Peyer's patch (tissue), 4 donors: ENCODE data around the gene OBSL1. TPM values are rescaled to one million over a fixed set of nuclear protein-coding genes. Genes with fewer than 3 reads are reported as not detected.

Source experiments
- DNase-seq, 3 donors: peaks; one replicate each; pipeline ENCODE4 v3.0.0-alpha.2; 2017 to 2019
- H3K27ac ChIP-seq, 4 donors: fragments of 200-600 bp; sonication (generic); one replicate each; pipeline ENCODE4 v1.5.1; 2016 to 2019
- H3K27me3 ChIP-seq, 2 donors: fragments of 200-600 bp; sonication (generic); one replicate each; pipeline ENCODE4 v1.5.1; 2019
- H3K36me3 ChIP-seq, 3 donors: fragments of 200-600 bp; sonication (generic); one replicate each; pipeline ENCODE4 v1.5.1; 2016 to 2019
- H3K4me1 ChIP-seq, 4 donors: fragments of 200-600 bp; sonication (generic); one replicate each; pipeline ENCODE4 v1.5.1; 2016 to 2019
- H3K4me3 ChIP-seq, 4 donors: fragments of 200-600 bp; sonication (generic); 1 replicate in 3 of 4; 2 replicates in 1 of 4; pipeline ENCODE4 v1.5.1; 2016 to 2019; ENCODE audit warnings: mild to moderate bottlenecking in 1 of 4
- H3K9me3 ChIP-seq, 4 donors: fragments of 200-600 bp; sonication (generic); one replicate each; pipeline ENCODE4 v1.5.1; 2016 to 2019; ENCODE audit warnings: mild to moderate bottlenecking in 1 of 4
- CTCF ChIP-seq, 6 experiments: fragments of 450-650 bp in 4 of 6; fragments of 200-600 bp in 2 of 6; sonication (generic) in 1 of 6; IDR thresholded peaks; one replicate each; pipeline ENCODE4 v1.5.1; 2017 to 2019; ENCODE audit warnings: antibody characterized with exemption in 6 of 6, mild to moderate bottlenecking in 3 of 6, moderate library complexity in 1 of 6
- POLR2A ChIP-seq, 2 donors: fragments of 450-650 bp; IDR thresholded peaks; one replicate each; pipeline ENCODE4 v1.5.1; 2017; ENCODE audit warnings: antibody characterized with exemption in 2 of 2, mild to moderate bottlenecking in 2 of 2, moderate library complexity in 2 of 2
- total RNA-seq, 4 donors: library from RNA; depleted of rRNA; stranded (reverse); fragments of >200 nt; gene quantifications; one replicate each; pipeline ENCODE4 v1.1.0, GENCODE V29; 2016

OBSL1 gene
- total RNA-seq, 4 donors from 2014 or later = 7.5 to 43.7 (median 21.2) TPM

DNA sequence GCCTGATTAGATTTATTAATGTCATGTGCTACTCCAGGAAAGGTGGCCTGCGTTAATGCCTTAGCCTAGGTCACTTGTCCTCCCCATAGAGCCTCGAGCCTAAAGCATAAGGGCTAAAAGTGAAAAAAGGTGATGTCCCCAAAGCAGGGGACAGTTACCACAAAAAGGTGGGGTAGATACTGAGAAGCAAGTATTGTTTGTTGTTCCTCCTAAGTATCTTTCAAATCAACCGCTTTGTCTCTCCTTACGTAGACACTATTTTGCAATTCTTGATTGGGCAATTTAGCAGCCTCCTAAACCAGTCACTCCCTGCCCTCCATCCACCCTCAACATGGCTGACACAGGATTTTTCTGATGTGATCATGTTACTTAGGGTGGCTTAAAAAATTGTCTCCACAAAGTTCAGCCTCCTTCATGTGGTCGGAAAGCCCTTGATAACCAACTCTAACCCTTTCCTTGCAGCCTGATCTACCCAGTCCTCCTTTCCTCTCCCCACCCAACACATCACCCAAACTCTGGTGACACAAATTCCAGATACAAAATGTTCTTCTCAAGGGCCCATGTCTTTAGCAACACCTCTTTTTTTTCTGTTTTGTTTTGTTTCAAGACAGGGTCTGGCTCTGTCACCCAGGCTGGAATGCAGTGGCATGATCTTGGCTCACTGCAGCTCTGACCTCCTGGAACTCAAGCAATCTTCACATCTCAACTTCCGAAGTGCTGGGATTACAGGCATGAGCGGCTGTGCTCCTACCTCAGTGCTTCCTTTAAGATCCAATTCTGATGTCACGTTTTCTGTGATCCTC lies 7.7 kb upstream of the OBSL1 start:
- H3K27ac ChIP-seq = no peak overlapping the region
- TF ChIP-seq POLR2A (IDR thresholded peaks at IDR 0.05) = no peak
- no peak for TF ChIP-seq CTCF (IDR thresholded peaks at IDR 0.05)
- no peaks in the 10 kb centered on the region for H3K27me3 ChIP-seq
- no peaks in the 10 kb centered on the region for H3K36me3 ChIP-seq
- DNase-seq = no peak
- H3K4me1 ChIP-seq = no peaks in the 10 kb centered on the region
- no peak overlapping the region for H3K4me3 ChIP-seq
- H3K9me3 ChIP-seq = no peaks in the 10 kb centered on the region

- no peak overlapping the region for H3K4me3 ChIP-seq
- H3K36me3 ChIP-seq = no peaks in the 10 kb centered on the region
- H3K9me3 ChIP-seq = no peaks in the 10 kb centered on the region
- H3K4me1 ChIP-seq = no peaks in the 10 kb centered on the region
- TF ChIP-seq POLR2A (IDR thresholded peaks at IDR 0.05) (no peak), CTCF (IDR thresholded peaks at IDR 0.05) (no peak)
- no peak overlapping the region for H3K27ac ChIP-seq
- peaks cover 0 to 4% of the 10 kb centered on the region in 2 donors for H3K27me3 ChIP-seq
- DNase-seq = no peak
Observed at GRCh38 chr2:219576505-219577388, 5.4 kb upstream of the OBSL1 start.

GRCh38 chr2:219575566-219576504 lies 4.5 kb upstream of the OBSL1 start:
- H3K27me3 ChIP-seq = peaks cover 0 to 4% of the 10 kb centered on the region in 2 donors
- H3K9me3 ChIP-seq = no peaks in the 10 kb centered on the region
- H3K27ac ChIP-seq = no peak overlapping the region
- DNase-seq = no peak
- no peaks in the 10 kb centered on the region for H3K36me3 ChIP-seq
- peaks cover 0 to 3% (median 0%) of the 10 kb centered on the region in 4 donors for H3K4me1 ChIP-seq
- TF ChIP-seq POLR2A (IDR thresholded peaks at IDR 0.05) = no peak
- no peak for TF ChIP-seq CTCF (IDR thresholded peaks at IDR 0.05)
- no peak overlapping the region for H3K4me3 ChIP-seq

DNA sequence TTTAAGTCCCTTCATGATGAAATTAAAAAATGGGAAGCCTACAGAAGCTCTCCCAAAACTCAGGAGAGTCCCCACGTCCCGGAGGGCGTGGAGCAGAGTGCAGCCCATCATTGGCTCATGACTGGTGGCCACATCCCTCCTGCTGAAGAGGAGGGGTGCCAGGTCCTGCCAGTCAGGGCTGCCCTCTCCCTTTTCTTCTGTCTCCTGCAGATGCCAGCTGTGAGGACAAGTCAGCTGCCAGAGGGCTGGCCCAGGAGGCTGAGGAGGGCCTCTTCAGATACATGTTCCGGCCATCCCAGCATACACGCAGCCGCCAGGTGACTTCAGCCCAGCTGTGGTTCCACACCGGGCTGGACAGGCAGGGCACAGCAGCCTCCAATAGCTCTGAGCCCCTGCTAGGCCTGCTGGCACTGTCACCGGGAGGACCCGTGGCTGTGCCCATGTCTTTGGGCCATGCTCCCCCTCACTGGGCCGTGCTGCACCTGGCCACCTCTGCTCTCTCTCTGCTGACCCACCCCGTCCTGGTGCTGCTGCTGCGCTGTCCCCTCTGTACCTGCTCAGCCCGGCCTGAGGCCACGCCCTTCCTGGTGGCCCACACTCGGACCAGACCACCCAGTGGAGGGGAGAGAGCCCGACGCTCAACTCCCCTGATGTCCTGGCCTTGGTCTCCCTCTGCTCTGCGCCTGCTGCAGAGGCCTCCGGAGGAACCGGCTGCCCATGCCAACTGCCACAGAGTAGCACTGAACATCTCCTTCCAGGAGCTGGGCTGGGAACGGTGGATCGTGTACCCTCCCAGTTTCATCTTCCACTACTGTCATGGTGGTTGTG lies 3.4 kb upstream of the OBSL1 start:
- Histone ChIP-seq H3K27me3 (peaks cover 0 to 4% of the 10 kb centered on the region in 2 donors), H3K36me3 (no peaks in the 10 kb centered on the region), H3K4me3 (no peak overlapping the region), H3K27ac (no peak overlapping the region), H3K9me3 (no peaks in the 10 kb centered on the region), H3K4me1 (peaks cover 0 to 10% (median 0%) of the 10 kb centered on the region in 4 donors)
- DNase-seq = no peak
- no peak for TF ChIP-seq CTCF (IDR thresholded peaks at IDR 0.05)
- TF ChIP-seq POLR2A (IDR thresholded peaks at IDR 0.05) = no peak
